ENCODE data around the gene MSH2. TPM values are rescaled to one million over a fixed set of nuclear protein-coding genes. Genes with fewer than 3 reads are reported as not detected.

The MSH2 gene
- total RNA-seq, 3 donors from 2014 or later (not counting 1 experiment from before 2014, with no cell fraction given), result 11.9 to 18.8 (median 15.0) TPM

GRCh38 chr2:47373747-47374146, 29.2 kb upstream of the MSH2 start:
- Histone ChIP-seq H3K4me1 (ENCODE audit: control insufficient read depth, insufficient read depth, low read length) (peaks cover 5% of the 10 kb centered on the region), H3K36me3 (ENCODE audit: control insufficient read depth, insufficient read depth, low read length) (no peaks in the 10 kb centered on the region), H3K27ac (ENCODE audit: low read length) (no peak overlapping the region), H3K4me3 (ENCODE audit: low read length) (no peak overlapping the region), H3K27me3 (ENCODE audit: control insufficient read depth, insufficient read depth, low read length) (peaks cover 5% of the 10 kb centered on the region), H3K9me3 (ENCODE audit: control insufficient read depth, insufficient read depth, low read length) (no peaks in the 10 kb centered on the region)
- no peaks in the 10 kb centered on the region for H3K36me3 Mint-ChIP-seq
- no peak for TF ChIP-seq CTCF (IDR thresholded peaks at IDR 0.05)
- ATAC-seq (no peak), DNase-seq (no peak)
- no peak overlapping the region for H3K4me3 Mint-ChIP-seq
- no peaks in the 10 kb centered on the region for H3K9me3 Mint-ChIP-seq
- H3K27ac Mint-ChIP-seq, result no peak overlapping the region
- no peaks in the 10 kb centered on the region for H3K4me1 Mint-ChIP-seq
- peaks cover 12 to 23% of the 10 kb centered on the region in 2 donors for H3K27me3 Mint-ChIP-seq (ENCODE audit: low read depth in 2 of 2)
- intact Hi-C loops (cut with micrococcal nuclease), result no loop called here
- 86% methylated on average over 5 of the region's 5 CpGs for WGBS (ENCODE audit: insufficient coverage)

- Histone ChIP-seq H3K4me1 (ENCODE audit: control insufficient read depth, insufficient read depth, low read length) (no peaks in the 10 kb centered on the region), H3K36me3 (ENCODE audit: control insufficient read depth, insufficient read depth, low read length) (no peaks in the 10 kb centered on the region), H3K9me3 (ENCODE audit: control insufficient read depth, insufficient read depth, low read length) (no peaks in the 10 kb centered on the region), H3K27ac (ENCODE audit: low read length) (no peak overlapping the region), H3K27me3 (ENCODE audit: control insufficient read depth, insufficient read depth, low read length) (no peaks in the 10 kb centered on the region), H3K4me3 (ENCODE audit: low read length) (no peak overlapping the region)
- Mint-ChIP-seq H3K4me1 (no peaks in the 10 kb centered on the region), H3K4me3 (no peak overlapping the region), H3K36me3 (no peaks in the 10 kb centered on the region), H3K9me3 (no peaks in the 10 kb centered on the region), H3K27me3 (ENCODE audit: low read depth in 2 of 2) (peaks cover 10 to 23% of the 10 kb centered on the region in 2 donors), H3K27ac (no peak overlapping the region)
- no peak for ATAC-seq
- no peak for TF ChIP-seq CTCF (IDR thresholded peaks at IDR 0.05)
- DNase-seq, result no peak
- WGBS (ENCODE audit: insufficient coverage), result 100% methylated on average over 1 of the region's 1 CpG
- intact Hi-C loops (cut with micrococcal nuclease), result no loop called here
Measured at GRCh38 chr2:47375307-47375706, 27.6 kb upstream of the MSH2 start.

GRCh38 chr2:47379384-47379783, 23.6 kb upstream of the MSH2 start:
- no peaks in the 10 kb centered on the region for H3K9me3 ChIP-seq (ENCODE audit: control insufficient read depth, insufficient read depth, low read length)
- no peak overlapping the region for H3K27ac ChIP-seq (ENCODE audit: low read length)
- intact Hi-C loops (cut with micrococcal nuclease), result no loop called here
- H3K4me3 ChIP-seq (ENCODE audit: low read length), result no peak overlapping the region
- no peak for TF ChIP-seq CTCF (IDR thresholded peaks at IDR 0.05)
- H3K4me3 Mint-ChIP-seq, result no peak overlapping the region
- H3K27ac Mint-ChIP-seq, result no peak overlapping the region
- H3K4me1 ChIP-seq (ENCODE audit: control insufficient read depth, insufficient read depth, low read length), result no peaks in the 10 kb centered on the region
- peaks cover 3 to 8% of the 10 kb centered on the region in 2 donors for H3K27me3 Mint-ChIP-seq (ENCODE audit: low read depth in 2 of 2)
- no peaks in the 10 kb centered on the region for H3K4me1 Mint-ChIP-seq
- no peaks in the 10 kb centered on the region for H3K36me3 ChIP-seq (ENCODE audit: control insufficient read depth, insufficient read depth, low read length)
- DNase-seq (no peak), ATAC-seq (no peak)
- WGBS (ENCODE audit: insufficient coverage), result 93% methylated on average over 1 of the region's 3 CpGs
- H3K9me3 Mint-ChIP-seq, result no peaks in the 10 kb centered on the region
- H3K36me3 Mint-ChIP-seq, result no peaks in the 10 kb centered on the region
- H3K27me3 ChIP-seq (ENCODE audit: control insufficient read depth, insufficient read depth, low read length), result no peaks in the 10 kb centered on the region

GRCh38 chr2:47381408-47381807, 21.5 kb upstream of the MSH2 start:
- no peak overlapping the region for H3K27ac Mint-ChIP-seq
- no peak for DNase-seq
- no peak overlapping the region for H3K4me3 ChIP-seq (ENCODE audit: low read length)
- H3K4me1 Mint-ChIP-seq, result no peaks in the 10 kb centered on the region
- H3K9me3 Mint-ChIP-seq, result no peaks in the 10 kb centered on the region
- no CpG with 5 or more reads among the region's 1 CpG for WGBS (ENCODE audit: insufficient coverage)
- H3K4me1 ChIP-seq (ENCODE audit: control insufficient read depth, insufficient read depth, low read length), result no peaks in the 10 kb centered on the region
- no peaks in the 10 kb centered on the region for H3K36me3 Mint-ChIP-seq
- no peaks in the 10 kb centered on the region for H3K9me3 ChIP-seq (ENCODE audit: control insufficient read depth, insufficient read depth, low read length)
- H3K27me3 ChIP-seq (ENCODE audit: control insufficient read depth, insufficient read depth, low read length), result no peaks in the 10 kb centered on the region
- H3K27ac ChIP-seq (ENCODE audit: low read length), result no peak overlapping the region
- no peaks in the 10 kb centered on the region for H3K36me3 ChIP-seq (ENCODE audit: control insufficient read depth, insufficient read depth, low read length)
- H3K27me3 Mint-ChIP-seq (ENCODE audit: low read depth in 2 of 2), result peaks cover 0 to 6% of the 10 kb centered on the region in 2 donors
- ATAC-seq, result no peak
- TF ChIP-seq CTCF (IDR thresholded peaks at IDR 0.05), result no peak
- H3K4me3 Mint-ChIP-seq, result no peak overlapping the region
- intact Hi-C loops (cut with micrococcal nuclease), result no loop called here

Data from natural killer cell (primary cell).